SKM-1 (cell line): ENCODE data around the gene FAM193A.

Experiments used
- DNase-seq: peaks from one replicate; lab custom pipeline; 2025; ENCODE audit not compliant: unreplicated experiment; lab: John Stamatoyannopoulos, UW

Gene FAM193A

DNA sequence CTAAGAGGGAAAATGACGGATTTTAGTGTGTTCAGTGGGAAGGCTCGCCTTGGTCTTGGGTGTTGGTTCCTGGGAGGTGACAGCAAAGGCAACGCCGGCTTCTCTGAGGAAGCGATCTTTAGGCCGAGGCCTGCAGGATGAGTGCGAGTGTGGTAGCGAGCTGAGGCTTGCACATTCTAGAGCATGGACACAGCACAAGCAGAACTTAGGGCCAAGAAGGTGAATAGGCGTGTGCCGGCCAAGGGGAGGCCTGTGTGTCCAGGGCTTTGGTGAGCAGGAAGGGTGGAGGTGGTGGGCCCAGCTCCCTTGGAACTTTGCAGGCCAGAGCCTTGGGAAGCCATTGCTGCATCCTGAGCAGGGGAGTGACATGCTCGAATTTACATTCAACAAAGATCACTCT, 151.8 kb downstream of the FAM193A start:
- no peak for DNase-seq

DNA sequence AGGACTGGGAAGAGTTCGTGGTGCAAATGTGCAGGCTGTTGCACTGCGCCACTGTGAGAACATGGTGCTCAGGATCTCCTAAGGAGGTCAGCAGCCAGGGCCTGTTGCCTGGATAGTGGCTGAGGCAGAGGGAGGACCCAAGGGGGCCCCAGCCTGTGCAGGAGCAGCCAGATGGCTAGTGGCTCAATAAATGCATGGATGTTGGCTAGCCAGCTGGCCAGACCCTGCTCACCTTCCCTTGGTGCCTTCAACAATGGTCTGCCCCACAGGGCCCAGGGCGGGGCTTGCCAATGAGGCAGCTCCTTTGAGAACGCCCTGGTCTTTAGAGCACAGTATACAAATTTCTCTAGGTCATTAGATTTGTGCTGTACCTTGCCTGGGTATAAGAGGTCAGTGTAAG, 152.2 kb downstream of the FAM193A start:
- DNase-seq, result no peak

DNA sequence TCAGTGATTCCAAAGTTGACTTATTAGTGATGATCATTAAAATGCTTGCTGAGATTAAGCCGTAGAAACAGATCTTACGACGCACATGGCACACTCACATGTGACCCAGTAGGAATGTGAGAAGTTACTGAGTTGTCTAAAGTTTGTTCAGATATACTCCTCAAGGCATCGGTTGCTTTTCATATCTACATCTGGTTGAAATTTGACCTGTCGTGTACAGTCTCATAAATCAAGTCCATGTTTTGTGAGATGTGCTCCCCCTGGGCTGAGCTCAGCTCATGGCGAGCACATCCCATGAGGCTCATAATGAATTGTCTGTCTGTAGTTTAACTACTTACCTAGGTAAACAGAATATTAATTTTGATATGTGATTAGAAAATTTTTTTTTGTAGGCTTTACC, 152.7 kb downstream of the FAM193A start:
- DNase-seq, result no peak

DNA sequence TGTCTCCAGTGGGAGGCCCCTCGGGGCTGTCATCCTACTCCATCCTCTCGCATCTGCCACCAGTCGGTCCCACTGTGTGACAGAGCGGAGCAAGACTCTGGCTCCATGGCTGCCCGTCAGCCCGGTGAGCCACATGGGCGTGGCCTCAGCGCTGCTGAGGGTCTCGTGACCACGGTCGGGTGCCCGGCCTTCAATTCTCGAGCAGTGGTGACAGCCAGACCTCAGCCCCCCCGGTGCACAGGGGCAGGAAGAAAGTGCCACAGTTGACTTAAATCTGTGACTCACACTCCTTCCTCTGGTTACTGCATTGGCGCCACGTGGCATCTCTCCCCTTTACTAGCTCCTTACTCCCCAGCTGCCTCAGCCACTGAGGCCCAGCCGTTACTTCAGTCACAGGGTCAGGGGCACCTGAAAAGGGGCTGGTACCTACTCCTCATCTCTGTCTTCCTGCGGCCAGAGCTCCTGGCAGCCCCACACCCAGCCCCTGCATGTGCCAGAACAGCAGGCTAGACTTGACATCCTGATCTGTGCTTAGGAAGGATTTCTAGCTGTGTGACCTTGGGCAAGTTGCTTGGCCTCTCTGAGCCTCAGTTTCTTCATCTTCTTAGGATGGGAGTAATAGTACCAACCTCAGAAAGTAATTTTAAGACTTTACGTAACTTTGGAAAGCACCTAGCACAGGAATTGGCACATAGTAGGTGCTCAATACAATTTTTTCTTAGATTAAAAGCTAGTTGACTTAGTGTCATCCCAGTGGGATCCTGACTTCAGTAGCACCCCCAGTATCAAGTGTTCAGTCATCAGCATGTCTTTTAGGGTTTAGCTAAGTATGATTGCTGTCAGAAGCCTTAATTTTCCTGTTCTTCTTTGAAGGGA, 153.6 kb downstream of the FAM193A start:
- DNase-seq, result no peak

DNA sequence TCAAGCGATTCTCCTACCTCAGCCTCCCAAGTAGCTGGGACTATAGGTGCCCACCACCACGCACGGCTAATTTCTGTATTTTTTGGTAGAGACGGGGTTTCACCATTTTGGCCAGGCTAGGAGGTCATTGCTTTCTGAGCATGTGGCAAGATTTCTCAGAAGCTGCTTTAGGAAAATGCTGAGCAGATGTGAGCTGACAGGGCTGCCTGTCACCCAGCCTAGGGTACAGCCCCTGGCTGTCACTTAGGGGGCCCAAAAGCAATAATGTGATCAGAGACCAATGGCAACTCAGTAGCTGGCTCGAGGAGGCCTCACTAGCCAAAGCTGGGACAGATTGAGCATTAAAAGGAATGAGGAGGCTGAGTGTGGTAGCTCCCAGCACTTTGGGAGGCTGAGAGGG, 154.9 kb downstream of the FAM193A start:
- DNase-seq, result no peak

DNA sequence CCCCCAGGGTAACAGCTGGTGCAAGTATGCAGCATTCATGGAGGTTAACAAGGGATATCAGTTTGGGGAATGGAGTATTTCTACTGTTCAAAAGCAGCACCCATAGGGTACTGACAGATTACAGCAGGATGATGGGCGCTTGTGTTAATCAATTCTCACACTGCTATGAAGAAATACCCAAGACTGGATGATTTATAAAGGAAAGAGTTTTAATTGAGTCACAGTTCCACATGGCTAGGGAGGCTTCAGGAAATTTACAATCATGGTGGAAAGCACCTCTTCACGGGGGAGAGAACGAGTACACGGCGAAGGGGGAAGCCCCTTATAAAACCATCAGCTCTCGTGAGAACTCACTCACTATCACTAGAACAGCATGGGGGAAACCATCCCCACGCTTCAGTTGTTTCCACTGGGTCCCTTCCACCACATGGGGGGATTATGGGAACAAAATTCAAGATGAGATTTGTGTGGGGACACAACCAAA, 155.5 kb downstream of the FAM193A start:
- DNase-seq, result no peak

DNA sequence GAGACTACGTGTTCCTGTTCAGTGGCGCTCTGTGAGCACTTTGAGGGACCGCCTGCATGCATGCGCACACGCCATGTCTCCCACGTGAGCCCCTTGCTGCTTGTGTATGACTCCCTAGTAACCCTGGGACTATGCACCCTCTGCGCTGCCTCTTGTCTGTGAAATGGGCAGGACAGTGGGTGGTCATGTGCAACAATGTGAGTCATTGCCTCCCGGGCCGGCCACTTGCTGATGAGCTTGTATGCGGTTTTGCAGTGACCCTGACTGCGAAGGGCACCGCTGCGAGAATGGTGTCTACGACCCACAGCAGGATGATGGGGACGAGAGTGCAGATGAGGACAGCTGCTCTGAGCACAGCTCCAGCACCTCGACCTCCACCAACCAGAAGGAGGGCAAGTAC, 158.2 kb downstream of the FAM193A start:
- DNase-seq, result no peak

DNA sequence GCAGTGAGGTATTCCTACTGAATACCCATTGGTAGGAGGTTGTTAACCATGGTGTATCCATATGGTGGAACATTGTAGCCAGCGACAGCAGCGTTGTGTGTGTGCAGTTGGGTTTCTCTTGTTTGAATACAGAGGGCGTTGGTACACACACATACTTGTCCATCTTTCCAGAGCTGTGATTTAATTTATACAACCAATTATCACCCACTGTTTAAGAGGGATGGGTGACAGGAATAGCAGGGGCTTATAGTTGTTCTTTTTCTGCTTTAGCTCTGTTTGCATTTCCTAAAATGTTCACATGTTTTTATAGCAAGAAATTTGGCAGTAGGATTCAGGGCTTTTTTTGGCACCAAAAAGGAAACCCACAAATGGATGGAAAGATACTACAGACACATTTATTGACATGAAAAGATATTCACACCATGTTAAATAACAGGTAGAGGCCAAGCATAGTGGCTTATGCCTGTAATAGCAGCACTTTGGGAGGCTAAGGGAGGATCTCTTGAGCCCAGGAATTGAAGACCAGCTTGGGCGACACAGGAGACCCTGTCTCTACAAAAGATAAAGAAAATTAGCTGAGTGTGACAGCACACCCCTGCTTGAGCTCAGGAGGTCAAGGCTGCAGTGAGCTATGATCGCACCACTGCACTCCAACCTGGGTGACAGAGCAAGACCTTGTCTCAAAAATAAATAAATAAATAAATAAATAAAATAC, 159.1 kb downstream of the FAM193A start:
- DNase-seq, result no peak

DNA sequence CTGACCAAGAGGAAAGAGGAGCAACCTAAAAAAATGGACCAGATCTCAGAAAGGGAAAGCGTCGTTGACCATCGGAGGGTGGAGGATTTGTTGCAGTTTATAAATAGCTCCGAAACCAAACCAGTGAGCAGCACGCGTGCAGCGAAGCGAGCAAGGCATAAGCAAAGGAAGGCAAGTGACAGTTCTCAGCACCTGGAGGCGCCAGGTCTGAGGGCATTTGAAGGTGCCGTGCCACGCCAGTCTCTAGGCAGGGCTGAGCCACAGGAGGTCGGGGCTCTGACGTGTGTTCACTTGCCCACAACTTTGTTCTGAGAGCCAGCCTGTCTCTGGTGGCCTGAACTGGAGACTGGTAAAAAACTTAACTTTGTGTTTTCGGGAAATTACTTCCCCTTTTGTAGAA, 160.0 kb downstream of the FAM193A start:
- no peak for DNase-seq

DNA sequence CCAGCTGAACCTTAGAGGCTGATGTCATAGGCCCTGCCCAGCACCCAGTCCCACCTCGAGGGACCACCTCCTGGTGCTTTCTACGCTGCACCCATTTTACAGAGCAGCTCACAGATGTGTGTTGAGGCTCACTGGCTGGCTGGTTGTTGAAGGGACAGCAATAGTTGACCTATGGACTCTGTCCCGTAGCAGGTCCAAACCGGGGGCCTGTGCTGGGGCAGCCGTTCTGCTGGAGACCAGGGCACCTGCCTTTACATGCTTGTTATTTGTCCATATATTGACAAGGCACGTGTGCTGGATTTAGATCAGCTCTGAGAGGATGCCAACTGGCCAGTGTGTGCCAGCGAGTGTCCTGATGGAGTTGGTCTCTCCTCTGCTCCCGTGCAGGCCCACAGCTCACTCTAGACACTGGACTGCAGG, 161.6 kb downstream of the FAM193A start:
- DNase-seq, result no peak

DNA sequence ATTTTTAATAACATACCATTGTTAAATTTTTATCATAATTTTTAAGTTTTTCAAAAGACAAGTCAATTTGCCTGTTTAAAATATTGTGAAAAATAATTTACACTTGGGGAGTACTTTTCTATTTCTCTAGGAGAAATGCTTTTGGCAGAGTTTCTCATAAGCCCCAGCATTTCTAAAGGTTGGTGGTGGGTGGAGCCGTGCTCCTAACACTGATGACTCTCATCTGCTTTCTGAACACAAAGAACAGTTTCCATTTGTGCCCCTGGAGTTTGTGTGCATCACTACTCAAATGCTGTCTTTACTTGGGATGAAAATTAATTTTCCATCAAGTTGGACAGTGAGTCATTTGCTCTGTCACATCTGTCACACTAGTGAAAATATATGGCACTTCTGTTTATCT, 162.1 kb downstream of the FAM193A start:
- DNase-seq, result no peak

DNA sequence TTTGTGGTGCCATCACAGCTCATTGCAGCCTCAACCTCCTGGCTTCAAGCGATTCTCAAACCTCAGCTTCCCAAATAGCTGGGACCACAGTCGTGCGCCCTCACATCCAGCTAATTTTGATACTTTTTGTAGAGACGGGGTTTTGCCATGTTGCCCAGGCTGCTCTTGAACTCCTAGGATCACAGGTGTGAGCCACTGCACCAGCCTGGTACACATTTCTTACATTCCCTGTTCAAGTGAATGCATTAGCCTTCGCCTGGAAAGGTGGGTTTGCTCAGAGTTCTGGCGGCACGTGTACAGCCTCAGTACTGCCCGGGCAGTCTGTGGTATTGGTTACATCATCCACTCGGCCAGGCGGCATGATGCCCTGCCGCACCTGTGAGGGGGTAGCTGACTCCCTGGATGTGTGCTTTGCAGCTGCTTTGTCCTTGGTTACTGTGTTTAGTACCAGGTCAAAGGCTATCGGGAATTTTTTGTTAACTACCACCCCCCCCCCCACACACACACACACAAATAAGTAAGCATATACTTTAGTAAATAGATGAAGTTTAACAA, 162.6 kb downstream of the FAM193A start:
- no peak for DNase-seq

DNA sequence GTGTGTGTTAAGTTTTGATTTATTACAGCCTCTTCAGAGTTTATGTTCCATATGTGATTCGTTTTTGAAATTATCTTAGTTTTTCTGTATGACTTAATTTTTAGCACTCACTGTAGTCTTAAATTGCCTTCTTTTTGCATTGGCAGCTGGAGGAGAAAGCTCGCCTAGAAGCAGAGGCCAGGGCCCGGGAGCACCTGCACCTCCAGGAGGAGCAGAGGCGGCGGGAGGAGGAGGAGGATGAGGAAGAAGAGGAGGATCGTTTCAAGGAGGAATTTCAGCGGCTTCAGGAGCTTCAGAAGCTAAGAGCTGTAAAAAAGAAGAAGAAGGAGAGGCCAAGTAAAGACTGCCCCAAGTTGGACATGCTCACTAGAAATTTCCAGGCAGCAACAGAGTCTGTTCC, 163.1 kb downstream of the FAM193A start:
- no peak for DNase-seq

DNA sequence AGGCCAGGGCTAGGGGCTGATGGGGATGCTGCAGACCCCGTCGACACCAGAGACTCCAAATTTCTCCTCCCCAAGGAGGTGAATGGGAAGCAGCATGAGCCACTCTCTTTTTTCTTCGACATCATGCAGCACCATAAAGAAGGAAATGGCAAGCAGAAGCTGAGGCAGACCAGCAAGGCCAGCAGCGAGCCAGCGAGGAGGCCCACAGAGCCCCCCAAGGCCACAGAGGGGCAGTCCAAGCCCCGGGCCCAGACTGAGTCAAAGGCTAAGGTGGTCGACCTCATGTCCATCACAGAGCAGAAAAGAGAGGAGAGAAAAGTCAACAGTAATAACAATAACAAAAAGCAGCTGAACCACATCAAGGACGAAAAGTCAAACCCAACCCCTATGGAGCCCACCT, 163.6 kb downstream of the FAM193A start:
- no peak for DNase-seq

DNA sequence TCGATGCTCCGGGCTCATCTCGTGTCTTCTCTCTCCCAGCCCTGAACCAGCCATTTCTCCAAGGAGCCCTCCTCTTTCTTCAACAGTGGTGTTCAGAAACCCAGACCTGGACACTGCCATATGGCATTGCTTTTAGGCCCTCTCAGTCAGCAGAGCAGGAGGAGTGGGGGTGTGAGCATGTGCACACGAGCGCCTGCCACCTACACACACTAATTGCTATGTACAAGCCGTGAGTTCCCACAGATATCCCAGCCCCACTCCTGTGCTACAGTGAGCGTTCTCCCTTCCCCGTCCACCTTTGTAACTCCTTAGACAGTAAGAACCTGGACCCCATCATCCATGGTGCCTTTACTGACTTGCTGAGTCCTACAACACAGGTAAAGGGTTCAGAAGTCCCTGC, 165.9 kb downstream of the FAM193A start:
- DNase-seq, result no peak

DNA sequence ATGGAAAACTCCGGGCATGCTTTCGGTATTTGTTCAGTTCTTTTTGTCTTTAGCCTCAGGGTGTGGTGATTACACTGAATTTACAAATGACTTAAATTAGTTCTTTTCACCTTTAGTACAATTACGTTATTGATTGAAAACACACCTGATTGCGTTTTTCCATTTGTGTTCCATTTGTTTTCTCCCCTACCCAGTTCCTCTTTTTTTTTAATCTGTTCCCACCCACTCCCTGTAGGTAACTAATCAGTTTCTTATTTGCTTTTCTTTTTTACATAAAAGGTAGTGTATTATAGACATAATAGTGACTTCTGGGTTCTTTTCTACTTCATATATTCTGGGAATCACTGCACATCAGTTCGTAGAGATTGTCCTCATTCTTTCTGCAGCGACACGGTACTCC, 166.3 kb downstream of the FAM193A start:
- DNase-seq, result no peak

DNA sequence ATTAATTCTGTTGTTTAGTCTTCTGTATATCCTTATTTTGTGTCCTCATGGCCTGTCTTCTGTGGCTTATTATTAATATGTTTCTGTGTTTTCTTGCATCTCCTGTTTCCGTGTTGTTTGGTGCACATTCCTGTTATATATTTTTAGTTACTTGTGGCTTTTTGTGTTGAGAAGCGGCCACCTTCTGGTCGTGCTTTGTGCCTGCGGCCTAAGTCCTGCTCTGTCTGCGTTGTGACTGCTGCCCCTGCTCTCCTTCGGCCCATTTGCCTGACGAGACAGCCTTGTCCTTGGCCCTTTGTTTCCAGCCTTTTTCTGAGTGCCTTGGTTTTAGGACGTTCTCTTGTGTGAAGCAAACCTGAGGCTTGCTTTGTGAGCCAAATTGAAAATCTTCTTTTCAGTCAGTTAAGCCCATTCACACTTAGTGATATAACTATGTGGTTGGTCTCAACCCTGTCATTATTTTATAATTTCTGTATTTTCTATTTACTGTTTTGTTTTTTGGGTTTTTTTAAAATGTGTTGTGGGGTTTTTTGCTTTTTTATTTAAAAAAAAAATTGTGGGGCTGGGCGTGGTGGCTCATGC, 175.9 kb downstream of the FAM193A start:
- no peak for DNase-seq

DNA sequence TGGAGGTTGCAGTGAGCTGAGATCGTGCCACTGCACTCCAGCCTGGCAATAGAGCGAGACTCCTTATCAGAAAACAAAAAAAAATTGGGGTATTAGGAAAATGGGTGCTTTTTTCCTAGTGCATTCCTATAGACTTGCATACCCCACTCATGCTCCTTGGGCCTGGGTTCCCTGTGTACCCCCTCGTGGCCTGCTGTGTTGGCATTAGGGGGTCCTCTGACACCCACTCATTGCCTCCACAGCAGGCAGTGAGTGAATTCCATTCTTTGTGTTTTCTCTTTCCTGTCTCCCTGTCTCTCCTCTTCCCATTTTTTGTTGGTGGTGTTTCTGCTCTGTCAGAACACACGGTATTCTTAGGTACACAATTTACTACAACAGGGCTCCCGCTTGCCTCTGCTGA, 176.9 kb downstream of the FAM193A start:
- DNase-seq, result no peak

DNA sequence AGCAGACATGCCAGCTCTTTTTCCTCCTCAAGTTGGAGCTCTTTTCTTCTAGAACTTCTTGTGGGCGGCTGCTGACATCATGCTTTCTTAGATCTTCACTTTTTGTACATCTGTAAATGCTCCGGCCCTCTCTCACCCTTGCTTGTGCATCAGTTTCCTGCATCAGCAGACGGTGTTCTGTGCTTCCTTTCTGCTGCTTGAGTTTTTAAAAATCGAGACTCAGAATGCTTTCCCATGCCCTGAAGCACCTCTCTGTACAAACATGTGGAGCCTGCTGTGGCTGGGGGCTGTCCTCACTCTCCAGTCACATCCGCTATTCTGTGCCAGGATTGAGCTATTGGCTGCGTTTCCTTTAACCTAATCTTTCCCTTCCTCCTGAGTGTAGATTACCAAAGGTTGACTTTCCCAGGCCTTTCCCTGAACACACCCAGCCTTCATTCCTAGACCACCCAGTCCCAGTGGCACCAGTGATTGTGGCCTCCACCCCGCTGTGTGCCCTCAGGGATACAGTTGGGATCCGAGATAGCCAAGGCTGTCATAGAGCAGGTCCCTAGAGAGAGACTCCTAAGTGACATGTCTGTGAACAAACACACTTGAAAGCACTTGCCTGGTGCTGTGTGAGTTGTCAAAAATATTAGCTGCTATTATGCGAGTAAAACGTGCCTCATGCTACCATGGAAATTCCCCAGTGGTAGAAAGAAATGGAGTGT, 177.8 kb downstream of the FAM193A start:
- DNase-seq, result no peak

DNA sequence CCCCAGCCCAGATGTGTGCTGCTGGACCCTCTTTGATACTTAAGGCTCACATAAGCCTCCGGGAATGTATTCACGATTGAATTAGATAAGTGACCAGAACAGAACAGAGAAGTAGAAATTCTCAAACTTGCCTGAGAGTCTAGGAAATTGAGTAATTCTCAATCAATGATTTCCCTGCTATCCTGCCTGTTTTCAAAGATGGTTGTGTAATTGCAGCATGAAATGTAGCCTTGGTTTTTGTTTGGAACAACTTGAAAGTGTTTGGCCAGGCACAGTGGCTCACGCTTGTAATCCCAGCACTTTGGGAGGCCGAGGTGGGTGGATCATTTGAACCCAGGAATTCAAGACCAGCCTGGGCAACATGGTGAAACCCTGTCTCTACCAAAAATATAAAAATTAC, 178.5 kb downstream of the FAM193A start:
- no peak for DNase-seq

DNA sequence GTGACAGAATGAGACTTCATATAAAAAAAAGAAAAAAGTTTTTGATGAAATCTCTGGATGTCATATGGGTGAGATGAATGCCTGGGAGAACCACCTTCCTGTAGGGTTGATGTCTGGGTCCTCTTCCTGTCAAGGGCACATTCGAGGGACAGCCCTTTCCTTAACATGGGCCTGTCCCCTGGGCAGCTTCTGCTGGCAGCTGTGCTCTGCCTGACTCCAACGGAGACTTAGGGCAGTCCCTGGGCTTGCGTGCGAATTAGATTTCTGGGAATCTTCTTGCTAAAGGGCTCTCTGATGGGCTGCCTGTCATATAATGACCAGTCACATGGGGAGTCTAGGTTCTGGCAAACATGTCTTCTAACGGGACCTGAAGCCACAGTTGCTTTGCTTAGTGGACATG, 179.0 kb downstream of the FAM193A start:
- no peak for DNase-seq
